Measurements from ENCODE around the gene LMOD3.

The LMOD3 gene

DNA sequence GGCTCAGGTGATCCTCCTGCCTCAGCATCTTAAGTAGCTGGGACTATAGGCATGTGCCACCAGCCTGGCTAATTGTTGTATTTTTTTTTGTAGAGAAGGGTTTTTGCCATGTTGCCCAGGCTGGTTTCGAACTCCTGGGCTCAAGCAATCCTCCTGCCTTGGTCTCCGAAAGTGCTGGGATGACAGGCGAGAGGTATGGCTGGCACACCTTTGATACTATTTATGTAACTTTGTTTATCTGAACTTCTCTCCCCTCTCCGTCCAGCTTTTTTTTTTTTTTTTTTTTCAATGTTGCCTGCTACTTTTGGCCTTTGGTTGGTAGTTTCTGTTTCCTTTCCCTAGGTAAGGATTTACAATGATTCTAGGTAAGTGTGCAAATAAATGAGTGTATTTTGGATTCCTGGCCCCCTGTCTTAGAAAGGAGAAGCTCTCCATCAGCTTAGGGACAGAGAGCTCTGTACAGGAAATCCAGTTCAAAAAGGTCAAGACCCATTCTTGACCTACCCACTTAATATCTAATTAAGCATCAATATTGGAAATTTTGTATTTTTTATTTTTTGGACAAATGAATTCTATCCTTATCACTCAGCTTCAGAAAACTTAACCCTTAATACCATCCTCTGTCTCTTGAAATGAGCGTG lies 30.9 kb downstream of the LMOD3 start:
- DNase-seq = no peak

DNA sequence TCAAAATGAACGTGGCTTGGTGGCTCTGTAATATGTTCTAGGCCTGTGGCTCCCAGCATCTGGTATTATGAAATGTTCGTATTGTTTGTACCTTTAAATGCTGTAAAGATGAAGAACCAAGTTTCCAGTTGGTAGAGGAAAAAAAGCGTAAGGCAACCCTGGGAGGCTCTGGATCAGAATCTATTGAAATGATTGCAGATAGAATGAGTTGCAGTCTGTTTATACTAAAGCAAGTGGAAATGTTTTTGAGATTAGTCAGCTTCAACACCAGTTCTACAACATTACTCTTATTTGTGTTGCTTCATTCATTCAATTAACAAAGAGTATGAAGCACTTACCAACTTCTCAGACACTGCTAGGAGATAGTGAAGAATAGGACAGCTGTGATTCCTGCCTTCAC lies 32.4 kb downstream of the LMOD3 start:
- DNase-seq = peak; percentile 61

DNA sequence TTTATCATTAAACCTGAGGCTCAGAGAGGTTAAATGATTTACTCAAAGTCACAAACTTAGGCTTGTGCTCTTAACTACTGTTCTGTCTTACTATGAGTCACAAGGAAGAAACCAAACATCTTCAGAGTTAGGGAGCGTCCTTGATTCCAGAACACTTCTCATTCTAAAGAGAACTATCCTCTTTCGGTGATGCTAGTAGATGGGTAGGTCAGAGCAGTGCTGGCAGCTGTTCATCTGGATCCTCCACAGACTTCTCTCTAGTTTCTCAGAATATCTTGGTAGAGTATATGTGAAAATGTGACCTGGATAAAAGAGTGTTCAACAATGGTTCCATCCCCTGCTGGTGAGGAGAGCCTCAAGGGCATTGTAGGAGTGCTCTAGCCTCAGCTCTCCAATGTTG lies 34.3 kb downstream of the LMOD3 start:
- no peak for DNase-seq

DNA sequence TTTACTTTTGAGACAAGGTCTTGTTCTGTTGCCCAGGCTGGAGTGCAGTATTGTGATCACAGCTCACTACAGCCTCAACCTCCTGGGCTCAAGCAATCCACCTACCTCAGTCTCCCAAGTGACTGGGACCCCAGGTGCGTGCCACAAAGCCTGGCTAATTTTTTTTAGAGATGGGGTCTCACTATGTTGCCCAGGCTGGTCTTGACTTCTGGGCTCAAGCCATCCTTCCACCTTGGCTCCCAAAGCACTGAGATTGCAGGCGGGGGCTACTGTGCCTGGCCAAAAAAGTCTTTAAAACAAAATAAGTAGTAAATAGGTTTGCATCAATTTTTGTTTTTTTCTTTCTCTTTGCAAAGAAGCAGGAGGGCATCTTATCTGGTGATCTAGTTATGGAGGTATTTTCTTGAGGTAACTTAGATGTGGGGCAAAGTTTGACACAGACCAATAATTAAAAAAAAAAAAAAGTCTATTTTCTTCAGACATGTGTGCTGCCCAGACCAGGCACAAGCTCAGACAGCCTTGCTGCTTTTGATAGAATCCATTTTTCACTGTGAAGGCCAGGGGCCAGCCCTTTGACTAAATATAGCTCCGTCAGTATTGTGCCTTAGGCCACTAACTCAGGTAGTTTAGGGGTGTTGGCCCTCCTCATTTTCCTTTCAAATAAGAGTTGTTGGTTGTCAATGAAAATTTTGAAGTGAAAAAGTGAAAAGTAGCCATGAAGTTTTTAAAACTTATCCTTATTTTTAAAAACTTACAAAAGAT lies 35.2 kb downstream of the LMOD3 start:
- DNase-seq = no peak

DNA sequence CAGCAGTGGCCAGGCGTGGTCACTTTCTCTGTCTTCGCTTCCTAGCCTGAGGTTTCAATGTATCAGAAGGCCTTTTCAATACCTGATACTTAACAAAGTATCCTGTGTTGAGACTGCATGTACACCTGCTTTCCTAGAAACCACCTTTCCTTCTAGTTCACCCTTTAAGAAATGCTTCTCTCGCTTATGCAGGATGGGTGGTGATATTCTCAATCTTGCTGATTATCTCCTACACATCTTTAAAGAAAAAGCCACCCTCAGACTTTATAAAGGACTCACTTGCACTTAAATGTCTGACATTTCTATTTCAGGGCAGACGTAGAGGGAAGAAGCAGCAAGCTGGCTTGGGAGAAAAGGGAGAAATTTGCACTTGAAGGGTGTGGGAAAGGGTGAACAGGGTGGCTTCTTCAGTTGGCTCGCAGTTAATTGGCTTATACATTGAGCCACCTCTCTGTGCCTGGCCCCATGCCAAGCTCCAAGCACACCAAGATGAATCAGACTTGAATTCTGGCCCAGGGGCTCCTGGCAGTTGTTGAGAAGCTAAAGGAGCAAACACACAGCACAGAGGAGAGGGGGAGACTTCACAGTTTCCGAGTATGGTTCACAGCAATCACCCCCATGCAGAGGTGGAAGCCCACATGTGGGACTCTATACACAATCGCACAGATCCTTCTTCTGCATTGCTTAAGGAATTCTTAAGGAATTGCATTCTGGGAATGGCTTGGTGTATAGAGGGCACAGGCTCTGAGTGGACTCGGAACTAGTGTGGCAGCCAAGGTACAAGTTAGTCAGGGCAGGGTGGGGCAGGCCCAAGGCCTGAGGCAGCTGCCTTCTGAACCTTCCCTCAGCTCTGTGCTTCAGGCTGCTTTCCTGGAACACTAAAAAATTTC lies 36.3 kb downstream of the LMOD3 start:
- peak; percentile 90 for DNase-seq

DNA sequence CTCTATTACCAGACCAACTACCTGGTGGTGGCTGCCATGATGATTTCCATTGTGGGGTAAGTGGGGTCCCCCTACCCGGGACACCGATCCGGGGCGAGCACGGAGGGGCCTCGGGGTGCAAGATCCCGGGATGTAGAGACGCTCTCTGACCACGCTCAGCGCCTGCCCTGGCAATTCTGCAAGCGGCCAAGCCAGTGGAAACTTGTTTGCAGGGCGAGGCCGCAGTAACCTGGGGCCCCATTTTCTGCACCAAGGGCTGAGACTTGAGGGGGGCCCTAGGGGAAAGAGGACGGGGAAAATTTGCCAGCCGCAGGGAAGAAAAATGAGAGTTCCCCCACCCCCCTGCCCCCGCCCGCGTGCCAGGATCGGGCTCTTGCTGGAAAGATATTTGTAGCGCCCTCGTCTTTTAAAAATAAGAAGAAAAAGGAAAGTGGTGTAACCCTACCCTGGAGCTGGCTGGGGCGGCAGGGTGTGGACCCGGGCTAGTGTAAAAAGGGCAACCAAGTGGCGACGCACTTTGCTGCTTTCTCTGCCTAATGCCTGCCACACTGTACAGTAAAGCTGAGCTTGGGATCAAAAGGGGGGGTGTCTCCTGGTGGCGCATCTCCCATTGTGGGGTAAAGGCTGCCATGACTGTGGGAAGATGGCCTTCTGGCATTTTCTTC lies 37.1 kb downstream of the LMOD3 start:
- DNase-seq = peak; percentile 36

DNA sequence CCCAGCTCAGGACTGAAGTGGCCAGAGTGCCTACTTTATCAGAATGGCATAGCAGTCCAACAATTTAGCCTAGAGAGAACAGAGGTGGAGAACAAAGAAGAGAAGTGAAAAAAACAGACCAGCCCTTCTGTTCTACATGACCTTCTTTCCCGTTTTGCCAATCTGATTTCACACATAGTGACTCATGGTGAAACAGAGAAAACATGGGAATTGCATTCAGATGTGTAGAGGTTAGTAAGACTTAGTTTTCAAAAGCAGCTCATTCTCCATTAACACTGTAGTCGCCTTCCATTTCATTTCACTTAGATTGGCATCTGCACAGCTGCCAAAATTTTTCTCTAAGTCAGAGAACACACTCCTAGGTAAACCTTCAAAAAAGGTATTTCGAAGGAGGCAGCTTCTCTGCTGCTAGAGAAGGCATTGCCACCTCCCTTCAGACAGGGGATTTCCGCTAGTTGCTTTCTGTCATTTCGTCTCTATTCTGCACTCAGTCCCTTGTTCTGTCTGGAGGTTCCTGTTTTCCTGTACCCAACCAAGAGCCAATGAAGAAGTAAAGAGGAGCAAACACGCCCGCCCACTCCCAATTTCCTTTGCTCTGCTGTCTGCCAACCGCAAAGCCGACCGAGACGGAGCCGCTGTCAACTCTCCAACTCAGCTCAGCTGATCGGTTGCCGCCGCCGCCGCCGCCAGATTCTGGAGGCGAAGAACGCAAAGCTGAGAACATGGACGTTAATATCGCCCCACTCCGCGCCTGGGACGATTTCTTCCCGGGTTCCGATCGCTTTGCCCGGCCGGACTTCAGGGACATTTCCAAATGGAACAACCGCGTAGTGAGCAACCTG lies 37.8 kb downstream of the LMOD3 start, which contains the start of gene ARL6IP5:
ARL6IP5 (plus strand) TSS at position 612 of the 842 bp plus-strand sequence; CDS start at position 723, 111 bp downstream.
- peak; percentile 94 for DNase-seq

DNA sequence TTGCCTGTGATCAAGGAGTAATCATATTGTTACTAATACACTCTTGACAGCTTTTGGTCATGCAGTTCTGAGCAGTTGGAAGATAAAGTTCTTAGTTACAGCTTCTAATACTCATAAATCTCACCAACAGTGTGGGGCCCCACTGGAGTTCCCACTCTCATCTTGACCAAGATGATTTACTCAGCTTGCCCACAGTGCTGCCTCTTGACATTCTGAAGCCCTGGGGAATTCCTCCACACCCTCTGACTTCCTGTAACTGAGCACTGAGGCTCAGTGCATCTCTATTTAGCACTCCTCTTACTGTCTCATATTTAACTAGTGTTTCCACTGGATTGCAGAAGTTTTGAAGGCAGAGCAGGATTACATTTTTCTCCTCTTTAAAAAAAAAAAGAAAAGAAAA lies 39.6 kb downstream of the LMOD3 start:
- peak; percentile 86 for DNase-seq

DNA sequence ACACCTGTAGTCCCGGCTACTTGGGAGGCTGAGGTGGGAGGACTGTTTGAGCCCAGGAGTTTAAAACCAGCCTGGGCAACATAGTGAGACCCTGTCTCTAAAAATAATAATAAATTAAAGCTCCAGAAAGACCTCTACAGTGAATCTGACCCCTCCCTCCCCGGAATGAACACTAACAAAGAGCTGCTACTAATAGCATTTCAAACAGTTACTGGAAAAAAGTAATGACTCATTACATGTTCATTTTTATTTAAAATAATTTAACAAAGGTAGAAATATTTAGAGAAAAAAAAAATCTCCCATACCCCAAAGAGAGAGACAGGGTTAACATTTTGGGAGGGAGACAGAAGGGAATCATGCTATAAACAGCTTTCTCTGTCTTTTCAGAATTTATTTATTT lies 40.0 kb downstream of the LMOD3 start:
- DNase-seq = no peak

DNA sequence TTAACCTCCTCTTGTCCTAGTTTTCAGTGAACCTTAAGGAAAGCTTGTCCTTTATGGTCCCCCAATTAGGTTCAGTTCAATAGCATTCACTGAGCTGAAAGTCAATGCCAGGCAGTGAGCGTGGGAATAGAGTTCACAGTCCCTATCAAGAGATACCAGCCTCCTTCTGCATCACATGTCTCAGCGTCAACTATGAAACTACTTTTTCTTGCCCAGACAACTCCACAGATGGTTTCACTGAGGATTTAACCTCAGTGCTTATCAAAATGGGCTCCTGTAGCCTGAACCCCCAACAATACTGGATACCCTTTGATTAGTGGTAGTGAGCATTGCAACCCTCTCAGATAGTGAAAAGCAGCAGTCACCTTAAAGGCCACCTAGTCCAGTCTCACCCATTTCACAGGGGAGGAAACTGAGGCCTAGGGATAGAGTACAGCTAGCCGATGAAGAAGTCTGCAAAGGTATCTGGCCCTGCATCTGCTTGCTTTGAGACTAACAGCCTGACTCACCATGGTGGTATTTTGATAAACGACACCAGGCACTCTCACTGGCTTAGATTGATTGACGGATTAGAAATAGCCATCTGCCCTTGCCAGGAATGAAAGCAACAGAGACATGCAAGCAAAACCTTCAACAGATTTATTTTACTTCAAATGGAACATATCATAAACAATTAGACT lies 40.7 kb downstream of the LMOD3 start:
- no peak for DNase-seq

DNA sequence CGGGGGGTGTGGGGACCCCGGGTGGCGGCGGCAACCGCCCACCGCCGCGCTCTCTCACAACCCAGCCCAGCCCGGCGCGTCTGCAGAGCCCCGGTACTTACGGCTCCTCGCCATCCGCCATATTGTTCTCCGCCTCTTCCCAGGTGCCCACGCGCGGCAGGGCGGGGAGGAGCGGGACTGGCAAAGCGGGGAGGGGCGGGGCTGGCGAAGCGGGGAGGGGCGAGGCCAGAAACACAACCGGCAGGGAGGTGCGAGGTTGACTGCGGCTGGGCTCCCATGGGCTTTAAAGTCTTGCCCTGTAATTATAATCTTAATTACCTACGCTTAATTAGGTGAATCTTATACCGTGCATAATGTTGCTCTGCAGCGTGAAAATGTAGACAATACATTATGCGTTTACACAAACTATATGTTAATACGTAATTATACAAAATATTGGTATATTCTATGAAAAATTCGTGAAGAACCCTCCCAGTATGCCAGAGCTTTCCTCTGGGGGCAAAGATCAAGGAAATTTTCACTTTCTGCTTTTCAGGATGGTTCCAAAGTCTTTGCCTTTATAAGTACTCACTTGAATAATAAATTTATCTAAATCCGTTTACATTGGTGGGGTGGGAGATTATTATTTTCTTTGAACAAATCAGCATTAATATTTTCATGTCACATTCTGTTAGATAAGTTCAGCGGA lies 42.0 kb downstream of the LMOD3 start, which contains the start of gene UBA3:
UBA3 (minus strand) TSS at position 133 of the 688 bp plus-strand sequence; CDS start at position 121, 12 bp downstream.
- DNase-seq = peak; percentile 87

DNA sequence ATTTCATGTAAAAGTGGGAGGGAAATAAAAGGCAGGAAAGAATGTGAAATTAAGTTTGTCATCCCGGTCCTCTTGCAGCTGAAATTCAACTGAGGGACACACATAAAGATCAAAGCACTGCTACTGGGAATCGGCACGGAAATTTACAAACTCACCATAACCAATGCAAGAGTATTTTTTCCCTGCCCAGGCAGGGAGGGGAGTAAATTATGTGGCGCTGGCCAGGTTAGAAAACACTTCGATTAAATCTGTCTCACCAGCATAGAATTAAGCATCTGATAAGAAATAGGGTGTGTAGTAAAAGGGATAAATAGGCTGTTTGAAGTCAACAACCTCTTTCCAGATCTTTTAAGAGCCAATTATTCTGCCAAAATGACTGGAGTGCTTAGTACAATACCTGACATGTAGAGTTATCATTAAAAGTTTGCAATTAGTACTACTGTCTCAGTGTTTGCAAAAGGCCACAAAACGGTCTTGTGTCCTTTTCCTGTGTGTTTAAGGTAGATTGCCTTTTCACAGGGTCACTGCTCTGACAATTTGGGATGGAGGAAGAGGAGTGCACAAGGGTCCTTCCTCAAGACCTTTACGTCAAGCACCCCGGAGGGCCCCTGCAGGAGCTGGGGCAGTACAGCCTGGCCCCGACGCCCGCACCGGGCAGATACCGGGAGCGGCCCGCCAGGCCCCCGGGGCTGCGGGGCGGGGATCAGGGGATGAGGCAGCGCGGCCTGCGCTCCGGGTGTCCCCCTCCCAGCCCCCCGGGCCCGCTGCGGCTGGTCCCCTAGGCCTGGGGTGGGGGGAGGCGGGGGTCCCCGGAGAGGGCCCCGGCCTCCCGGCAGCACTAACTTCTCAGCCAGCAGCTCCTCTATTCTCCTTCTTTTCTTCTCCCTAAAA lies 42.9 kb downstream of the LMOD3 start:
- no peak for DNase-seq

DNA sequence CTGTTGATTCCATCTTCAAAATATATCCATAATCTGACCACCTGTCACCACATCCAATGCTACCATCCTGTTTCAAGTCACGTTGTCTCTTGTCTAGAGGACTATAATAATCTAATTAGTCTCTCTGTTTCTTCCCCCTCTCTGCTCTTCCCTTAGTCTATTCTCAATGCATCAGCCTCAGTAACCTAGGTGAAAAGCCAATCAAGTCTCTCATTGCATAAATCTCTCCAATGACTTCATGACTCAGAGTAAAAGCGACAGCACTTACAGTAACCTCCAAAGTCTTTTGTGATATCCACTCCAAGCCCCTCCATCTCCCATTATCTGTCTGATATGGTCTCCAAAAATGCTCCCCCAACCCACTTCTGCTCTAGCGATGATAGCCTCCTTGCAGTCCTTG lies 49.5 kb downstream of the LMOD3 start:
- no peak for DNase-seq

DNA sequence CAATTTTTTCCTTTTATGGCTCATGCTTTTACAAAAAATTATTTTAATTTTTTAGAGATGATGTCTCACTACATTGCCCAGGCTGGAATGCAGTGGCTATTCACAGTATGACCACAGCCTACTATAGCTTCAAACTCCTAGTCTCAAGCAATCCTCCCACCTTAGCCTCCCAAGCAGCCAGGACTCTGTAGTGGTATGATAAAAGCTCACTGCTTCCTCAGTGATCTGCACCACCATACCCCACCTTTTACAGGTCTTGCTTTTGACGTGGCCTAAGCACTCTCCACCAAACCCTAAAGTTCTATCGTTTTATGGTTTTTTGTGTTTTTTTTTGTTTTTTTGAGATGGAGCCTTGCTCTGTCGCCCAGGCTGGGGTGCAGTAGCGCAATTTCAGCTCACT lies 56.3 kb downstream of the LMOD3 start:
- no peak for DNase-seq

DNA sequence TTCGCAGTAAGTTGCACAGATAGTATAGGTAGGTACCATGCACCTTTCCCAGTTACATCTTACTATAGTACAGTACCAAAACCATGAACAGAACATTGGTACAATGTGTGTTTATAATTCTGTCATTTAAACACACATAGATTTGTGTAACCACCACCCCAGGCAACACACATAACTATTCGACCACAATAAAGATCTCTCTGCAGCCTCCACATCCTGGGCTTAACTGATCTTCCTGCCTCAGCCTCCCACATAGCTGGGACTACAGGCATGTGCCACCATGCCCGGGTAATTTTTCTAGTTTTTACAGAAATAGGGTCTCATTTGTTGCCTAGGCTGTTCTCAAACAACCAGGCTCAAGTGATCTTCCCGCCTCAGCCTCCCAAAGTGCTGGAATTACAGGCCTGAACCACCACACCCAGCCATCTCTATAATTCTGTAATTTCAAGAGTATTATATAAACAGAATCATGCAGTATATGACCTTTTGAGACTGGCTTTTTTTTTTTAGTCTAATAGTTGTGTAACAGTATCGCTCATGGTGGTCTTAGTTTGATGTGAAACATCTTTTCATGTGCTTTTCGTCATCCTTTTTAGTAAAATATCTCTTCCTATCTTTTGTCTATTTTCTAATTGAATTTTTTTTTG lies 57.0 kb downstream of the LMOD3 start:
- no peak for DNase-seq

DNA sequence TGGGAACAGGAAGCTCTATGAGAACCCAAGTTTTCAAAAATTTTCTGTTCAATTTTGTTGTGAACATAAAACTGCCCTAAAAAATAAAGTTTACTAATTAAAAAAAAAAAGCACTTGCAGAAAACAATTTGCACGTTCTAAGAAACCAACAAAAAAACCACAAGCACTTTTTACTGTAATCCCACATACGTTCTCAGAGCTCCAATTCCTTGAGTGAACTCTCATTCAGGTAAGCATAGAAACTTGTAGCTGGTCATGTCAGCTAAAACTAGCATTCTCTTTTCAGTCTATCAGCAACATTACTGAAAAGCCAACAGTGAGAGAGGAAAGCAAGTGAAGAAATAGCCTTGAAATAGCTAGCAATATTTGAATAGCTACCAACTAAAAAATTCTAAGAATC lies 58.8 kb downstream of the LMOD3 start:
- no peak for DNase-seq

DNA sequence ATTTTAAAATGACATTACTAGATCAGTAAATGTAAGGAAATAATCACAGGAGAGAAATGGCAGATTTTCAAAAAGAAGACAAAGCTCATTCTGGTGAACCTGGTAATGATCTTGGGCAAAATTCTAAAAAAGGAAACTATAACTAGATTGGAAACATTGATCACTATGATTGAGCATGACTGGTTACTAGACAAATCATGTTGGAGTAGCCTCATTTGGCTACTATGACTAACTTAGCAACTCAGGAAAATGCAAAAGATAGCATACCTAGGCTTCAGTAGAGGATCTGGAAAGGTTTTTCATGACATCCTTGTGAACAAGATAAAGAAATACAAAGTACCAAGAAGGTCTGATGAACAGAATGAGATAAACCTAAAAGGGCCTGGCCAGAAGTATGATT lies 62.7 kb downstream of the LMOD3 start:
- DNase-seq = no peak

DNA sequence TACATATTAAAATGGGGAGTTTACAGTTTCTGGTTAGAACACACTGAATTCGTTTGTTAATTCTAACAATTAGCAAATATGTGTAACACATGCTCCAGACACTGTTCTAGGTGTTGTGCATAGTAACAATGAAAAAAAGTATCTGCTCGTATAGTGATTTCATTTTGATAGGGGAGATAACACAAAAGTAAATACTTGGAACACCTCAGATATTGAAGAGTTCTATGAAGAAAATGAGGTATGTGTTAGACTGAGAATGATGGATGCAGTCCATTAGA lies 63.5 kb downstream of the LMOD3 start:
- no peak for DNase-seq
